ENCODE measurements around the gene PPP2R3B.
A peak's percentile ranks its signal among the peaks of the same experiment; 100 is the strongest.
"Not testable (repeated sequence)": the region's sequence is repeated elsewhere in the genome, so short reads cannot be mapped to it uniquely, and the experiment has no call there.

The PPP2R3B gene

GRCh38 chrX:387729-388128 is 1.0 kb upstream of the PPP2R3B start:
- H3K9me3 ChIP-seq (ENCODE audit: control insufficient read depth, insufficient read depth, low read length), result no peaks in the 10 kb centered on the region
- H3K4me3 ChIP-seq (ENCODE audit: low read length), result peak overlapping the region; percentile 97
- peak overlapping the region; percentile 59 for H3K4me2 ChIP-seq (ENCODE audit: low read length)
- H3K9me2 ChIP-seq (replicated peaks; ENCODE audit: control insufficient read depth, low read length), result no peaks in the 10 kb centered on the region
- peaks cover 29% of the 10 kb centered on the region for H3K4me1 ChIP-seq (ENCODE audit: control insufficient read depth, low read length)
- H3F3A ChIP-seq (ENCODE audit: control insufficient read depth, insufficient read depth), result peaks cover 2% of the 10 kb centered on the region; the same call in 1 of the 2 replicates
- H3K27ac ChIP-seq (ENCODE audit: low read depth, low read length), result peak overlapping the region; percentile 13
- no peaks in the 10 kb centered on the region for H3K27me3 ChIP-seq (ENCODE audit: control insufficient read depth, low read length)
- H3K79me2 ChIP-seq (ENCODE audit: control insufficient read depth, low read length), result peaks cover 48% of the 10 kb centered on the region
- peaks cover 17% of the 10 kb centered on the region for H3K36me3 ChIP-seq (ENCODE audit: control insufficient read depth, low read length)
- TF ChIP-seq CTCF (IDR thresholded peaks at IDR 0.05; ENCODE audit: low read depth, low read length, poor library complexity, severe bottlenecking) (no peak), EZH2phosphoT487 (IDR thresholded peaks at IDR 0.05; ENCODE audit: borderline replicate concordance, low read length) (no peak)
- no peaks in the 10 kb centered on the region for H4K20me1 ChIP-seq (ENCODE audit: control insufficient read depth, insufficient read depth, low read depth, low read length)

- TF ChIP-seq CTCF (IDR thresholded peaks at IDR 0.05; ENCODE audit: low read depth, low read length, poor library complexity, severe bottlenecking), result no peak
- TF ChIP-seq EZH2phosphoT487 (IDR thresholded peaks at IDR 0.05; ENCODE audit: borderline replicate concordance, low read length), result no peak
- Histone ChIP-seq H3K79me2 (ENCODE audit: control insufficient read depth, low read length) (peaks cover 62% of the 10 kb centered on the region), H3K27ac (ENCODE audit: low read depth, low read length) (peak overlapping the region; percentile 86), H3K9me3 (ENCODE audit: control insufficient read depth, insufficient read depth, low read length) (no peaks in the 10 kb centered on the region), H4K20me1 (ENCODE audit: control insufficient read depth, insufficient read depth, low read depth, low read length) (no peaks in the 10 kb centered on the region), H3F3A (ENCODE audit: control insufficient read depth, insufficient read depth) (peaks cover 2% of the 10 kb centered on the region; the same call in 1 of the 2 replicates), H3K4me3 (ENCODE audit: low read length) (peak overlapping the region; percentile 97), H3K9me2 (replicated peaks; ENCODE audit: control insufficient read depth, low read length) (no peaks in the 10 kb centered on the region), H3K36me3 (ENCODE audit: control insufficient read depth, low read length) (peaks cover 20% of the 10 kb centered on the region), H3K4me1 (ENCODE audit: control insufficient read depth, low read length) (peaks cover 31% of the 10 kb centered on the region), H3K27me3 (ENCODE audit: control insufficient read depth, low read length) (no peaks in the 10 kb centered on the region), H3K4me2 (ENCODE audit: low read length) (peak overlapping the region; percentile 82)
These were observed 404 bp downstream of the PPP2R3B start for GRCh38 chrX:386239-386767.

- H3K4me2 ChIP-seq (ENCODE audit: low read length), result peak overlapping the region; percentile 82
- H3F3A ChIP-seq (ENCODE audit: control insufficient read depth, insufficient read depth); H3K27me3 ChIP-seq (ENCODE audit: control insufficient read depth, low read length); H3K9me3 ChIP-seq (ENCODE audit: control insufficient read depth, insufficient read depth, low read length); H3K9me2 ChIP-seq (replicated peaks; ENCODE audit: control insufficient read depth, low read length); H4K20me1 ChIP-seq (ENCODE audit: control insufficient read depth, insufficient read depth, low read depth, low read length): not testable (repeated sequence)
- peaks cover 35% of the 10 kb centered on the region for H3K4me1 ChIP-seq (ENCODE audit: control insufficient read depth, low read length)
- H3K27ac ChIP-seq (ENCODE audit: low read depth, low read length), result peak overlapping the region; percentile 86
- peaks cover 67% of the 10 kb centered on the region for H3K79me2 ChIP-seq (ENCODE audit: control insufficient read depth, low read length)
- H3K4me3 ChIP-seq (ENCODE audit: low read length), result peak overlapping the region; percentile 97
- peaks cover 20% of the 10 kb centered on the region for H3K36me3 ChIP-seq (ENCODE audit: control insufficient read depth, low read length)
These were observed 971 bp downstream of the PPP2R3B start for GRCh38 chrX:385736-386135.

- Histone ChIP-seq H3K27ac (ENCODE audit: low read depth, low read length) (no peak overlapping the region), H3K79me2 (ENCODE audit: control insufficient read depth, low read length) (peaks cover 76% of the 10 kb centered on the region), H3K4me2 (ENCODE audit: low read length) (peak overlapping the region; percentile 82)
These were observed 1.8 kb downstream of the PPP2R3B start for GRCh38 chrX:384861-385260.

More at GRCh38 chrX:384861-385260, 1.8 kb downstream of the PPP2R3B start:
- H3K9me3 ChIP-seq (ENCODE audit: control insufficient read depth, insufficient read depth, low read length), result no peaks in the 10 kb centered on the region
- no peak overlapping the region for H3K4me3 ChIP-seq (ENCODE audit: low read length)
- peaks cover 2% of the 10 kb centered on the region; the same call in 1 of the 2 replicates for H3F3A ChIP-seq (ENCODE audit: control insufficient read depth, insufficient read depth)
- no peaks in the 10 kb centered on the region for H4K20me1 ChIP-seq (ENCODE audit: control insufficient read depth, insufficient read depth, low read depth, low read length)
- H3K27me3 ChIP-seq (ENCODE audit: control insufficient read depth, low read length), result no peaks in the 10 kb centered on the region
- H3K9me2 ChIP-seq (replicated peaks; ENCODE audit: control insufficient read depth, low read length), result no peaks in the 10 kb centered on the region
- H3K4me1 ChIP-seq (ENCODE audit: control insufficient read depth, low read length), result peaks cover 35% of the 10 kb centered on the region
- TF ChIP-seq CTCF (IDR thresholded peaks at IDR 0.05; ENCODE audit: low read depth, low read length, poor library complexity, severe bottlenecking) (no peak), EZH2phosphoT487 (IDR thresholded peaks at IDR 0.05; ENCODE audit: borderline replicate concordance, low read length) (no peak)
- H3K36me3 ChIP-seq (ENCODE audit: control insufficient read depth, low read length), result peaks cover 20% of the 10 kb centered on the region

Measured in DOHH2 (cell line).